Panc1 (cell line): ENCODE results near the gene LRP1B. TPM values are rescaled to one million over a fixed set of nuclear protein-coding genes. Genes with fewer than 3 reads are reported as not detected.

Source experiments
- ATAC-seq: fragments of 200-7000 bp; cut with Tn5 transposase; 2 replicates; pipeline ENCODE4 v1.9.1; 2020; ENCODE audit warnings: mild to moderate bottlenecking, moderate library complexity
- BruUV-seq: library from RNA; stranded (reverse); fragments of 400-500 nt; replicated peaks from 2 replicates; lab custom pipeline; 2021; lab: Mats Ljungman, UMichigan
- CTCF ChIA-PET: fragments of 300-600 bp; sonication (Branson Sonifier 250); formaldehyde crosslinking; loops from one replicate; lab custom pipeline; 2022; ENCODE audit warnings: antibody characterized with exemption; lab: Charles Lee
- POLR2A ChIA-PET: fragments of 300-600 bp; sonication (Branson Sonifier 250); formaldehyde crosslinking; loops from one replicate; lab custom pipeline; 2022; ENCODE audit warnings: antibody characterized with exemption; lab: Charles Lee
- DNase-seq: peaks from one replicate; pipeline ENCODE4 v3.0.0-alpha.2; 2010; ENCODE audit warnings: low read depth, low spot score
- H3K27ac ChIP-seq: 2 replicates; pipeline ENCODE4 v1.5.1; 2011; ENCODE audit warnings: mild to moderate bottlenecking, low read length, inconsistent platforms
- H3K27me3 ChIP-seq: fragments of 200-500 bp; sonication (Bioruptor generic); 2 replicates; pipeline ENCODE4 v1.6.0; 2014; ENCODE audit warnings: low read length, inconsistent platforms; ENCODE audit not compliant: control insufficient read depth, insufficient read depth
- H3K36me3 ChIP-seq: fragments of 200-500 bp; sonication (Bioruptor generic); 2 replicates; pipeline ENCODE4 v1.5.1; 2014; ENCODE audit warnings: inconsistent platforms, mild to moderate bottlenecking, low read length, moderate library complexity; ENCODE audit not compliant: control insufficient read depth, insufficient read depth
- H3K4me1 ChIP-seq: 2 replicates; pipeline ENCODE4 v1.5.1; 2011; ENCODE audit warnings: inconsistent platforms, mild to moderate bottlenecking, low read length, moderate library complexity; ENCODE audit not compliant: control insufficient read depth, insufficient read depth
- H3K4me3 ChIP-seq, 2 experiments: 2 replicates each; pipeline ENCODE4 v1.5.1; 2011 to 2012; ENCODE audit warnings: low read depth in 2 of 2, low read length in 2 of 2, mild to moderate bottlenecking in 2 of 2, inconsistent platforms in 1 of 2, moderate library complexity in 1 of 2
- H3K9me3 ChIP-seq: fragments of 200-500 bp; sonication (Bioruptor generic); 2 replicates; pipeline ENCODE4 v1.5.1; 2014; ENCODE audit warnings: low read depth, mild to moderate bottlenecking, inconsistent platforms, low read length, moderate library complexity; ENCODE audit not compliant: control insufficient read depth, insufficient read depth
- CTCF ChIP-seq: fragments of 450-650 bp; IDR thresholded peaks from 2 replicates; pipeline ENCODE4 v1.5.1; 2017; ENCODE audit warnings: mild to moderate bottlenecking
- POLR2AphosphoS5 ChIP-seq: IDR thresholded peaks from 2 replicates; pipeline ENCODE4 v1.6.1; 2012; ENCODE audit warnings: mild to moderate bottlenecking, low read depth, low read length, moderate library complexity
- SIN3A ChIP-seq: IDR thresholded peaks from 2 replicates; pipeline ENCODE4 v1.6.1; 2012; ENCODE audit warnings: low read depth, mild to moderate bottlenecking, low read length, moderate library complexity, borderline replicate concordance; ENCODE audit not compliant: insufficient read depth
- TCF7L2 ChIP-seq: IDR thresholded peaks from 2 replicates; pipeline ENCODE4 v1.6.1; 2011; ENCODE audit warnings: mild to moderate bottlenecking, low read depth, low read length, inconsistent platforms
- in situ Hi-C: cut with HindIII; loops from 2 replicates; pipeline ENCODE4 v1.10.0; 2016; ENCODE audit warnings: low sequenced_read_pairs, low pct_unique_long_range_greater_than_20kb
- intact Hi-C: fragments of 100-400 bp; cut with micrococcal nuclease; formaldehyde crosslinking; loops from one replicate; pipeline ENCODE4 v1.10.0; 2022; ENCODE audit not compliant: unreplicated experiment
- total RNA-seq: library from RNA; stranded (reverse); gene quantifications from one replicate; pipeline ENCODE4 v1.2.1, GENCODE V29; 2021; ENCODE audit not compliant: unreplicated experiment
- TF ChIP-seq, protein P1 (sequence below), 2 experiments: IDR thresholded peaks; 2 replicates each; pipeline ENCODE4 v1.6.1; 2011 to 2012; ENCODE audit warnings: low read depth in 2 of 2, control low read depth in 1 of 2, low read length in 1 of 2, mild to moderate bottlenecking in 1 of 2, moderate library complexity in 1 of 2; ENCODE audit not compliant: insufficient read depth in 1 of 2

The LRP1B gene
- total RNA-seq, 1 experiment from 2014 or later, result 0.54 TPM

DNA sequence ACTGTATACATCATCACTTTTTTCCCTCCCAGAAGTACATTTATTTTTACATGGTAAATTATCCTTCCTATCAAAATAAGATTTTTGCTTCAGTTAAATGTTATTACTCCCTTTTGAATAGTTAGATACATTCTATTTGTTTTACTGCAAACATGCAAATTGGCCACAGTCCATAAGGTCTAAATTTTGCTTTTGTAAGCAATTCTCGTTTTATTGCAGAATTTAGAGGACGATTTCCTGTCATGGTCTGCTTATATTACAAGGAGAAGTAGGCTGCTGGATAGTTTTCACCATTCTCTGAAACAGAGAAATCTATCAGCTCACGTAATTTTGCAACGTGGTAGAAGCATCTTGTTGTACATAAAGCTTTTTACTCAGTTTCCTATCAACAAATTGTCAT lies 1632.5 kb downstream of the LRP1B start:
- no peak for DNase-seq
- no peak for TF ChIP-seq SIN3A
- no peak for TF ChIP-seq CTCF
- no peak for TF ChIP-seq TCF7L2
- TF ChIP-seq, protein P1, sequence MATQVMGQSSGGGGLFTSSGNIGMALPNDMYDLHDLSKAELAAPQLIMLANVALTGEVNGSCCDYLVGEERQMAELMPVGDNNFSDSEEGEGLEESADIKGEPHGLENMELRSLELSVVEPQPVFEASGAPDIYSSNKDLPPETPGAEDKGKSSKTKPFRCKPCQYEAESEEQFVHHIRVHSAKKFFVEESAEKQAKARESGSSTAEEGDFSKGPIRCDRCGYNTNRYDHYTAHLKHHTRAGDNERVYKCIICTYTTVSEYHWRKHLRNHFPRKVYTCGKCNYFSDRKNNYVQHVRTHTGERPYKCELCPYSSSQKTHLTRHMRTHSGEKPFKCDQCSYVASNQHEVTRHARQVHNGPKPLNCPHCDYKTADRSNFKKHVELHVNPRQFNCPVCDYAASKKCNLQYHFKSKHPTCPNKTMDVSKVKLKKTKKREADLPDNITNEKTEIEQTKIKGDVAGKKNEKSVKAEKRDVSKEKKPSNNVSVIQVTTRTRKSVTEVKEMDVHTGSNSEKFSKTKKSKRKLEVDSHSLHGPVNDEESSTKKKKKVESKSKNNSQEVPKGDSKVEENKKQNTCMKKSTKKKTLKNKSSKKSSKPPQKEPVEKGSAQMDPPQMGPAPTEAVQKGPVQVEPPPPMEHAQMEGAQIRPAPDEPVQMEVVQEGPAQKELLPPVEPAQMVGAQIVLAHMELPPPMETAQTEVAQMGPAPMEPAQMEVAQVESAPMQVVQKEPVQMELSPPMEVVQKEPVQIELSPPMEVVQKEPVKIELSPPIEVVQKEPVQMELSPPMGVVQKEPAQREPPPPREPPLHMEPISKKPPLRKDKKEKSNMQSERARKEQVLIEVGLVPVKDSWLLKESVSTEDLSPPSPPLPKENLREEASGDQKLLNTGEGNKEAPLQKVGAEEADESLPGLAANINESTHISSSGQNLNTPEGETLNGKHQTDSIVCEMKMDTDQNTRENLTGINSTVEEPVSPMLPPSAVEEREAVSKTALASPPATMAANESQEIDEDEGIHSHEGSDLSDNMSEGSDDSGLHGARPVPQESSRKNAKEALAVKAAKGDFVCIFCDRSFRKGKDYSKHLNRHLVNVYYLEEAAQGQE (IDR thresholded peaks at IDR 0.05; ENCODE audit: insufficient read depth in 1 of 2, low read depth in 2 of 2, low read length in 1 of 2), result no peak
- TF ChIP-seq POLR2AphosphoS5, result no peak
- CTCF ChIA-PET, result no interaction called here

GRCh38 chr2:140496714-140497113 lies 1634.1 kb downstream of the LRP1B start:
- ChIA-PET POLR2A (no interaction called here), CTCF (interaction anchor here (0.5 to 0.6 kb wide), 2 partner anchors 86 to 1650 kb away, joined by 4 to 5 read pairs; no protein-coding TSS in a partner anchor)
- Histone ChIP-seq H3K4me3 (no peak overlapping the region), H3K9me3 (no peaks in the 10 kb centered on the region), H3K27me3 (no peaks in the 10 kb centered on the region), H3K4me1 (no peaks in the 10 kb centered on the region), H3K36me3 (no peaks in the 10 kb centered on the region), H3K27ac (no peak overlapping the region)
- no peak for TF ChIP-seq TCF7L2
- no peak for TF ChIP-seq CTCF
- TF ChIP-seq, protein P1 (IDR thresholded peaks at IDR 0.05; ENCODE audit: insufficient read depth in 1 of 2, low read depth in 2 of 2, low read length in 1 of 2), result no peak
- TF ChIP-seq SIN3A, result no peak
- TF ChIP-seq POLR2AphosphoS5, result no peak
- intact Hi-C loops, result no loop called here
- BruUV-seq, result no TSS peak
- DNase-seq (no peak), ATAC-seq (no peak)
- in situ Hi-C loops, result no loop called here

More for the DNA sequence above, 1632.5 kb downstream of the LRP1B start:
- in situ Hi-C loops, result no loop called here
- POLR2A ChIA-PET, result no interaction called here
- no TSS peak for BruUV-seq
- H3K4me3 ChIP-seq, result no peak overlapping the region
- H3K9me3 ChIP-seq, result no peaks in the 10 kb centered on the region
- intact Hi-C loops, result no loop called here
- no peak for ATAC-seq
- no peaks in the 10 kb centered on the region for H3K4me1 ChIP-seq
- no peaks in the 10 kb centered on the region for H3K36me3 ChIP-seq
- H3K27me3 ChIP-seq, result no peaks in the 10 kb centered on the region
- no peak overlapping the region for H3K27ac ChIP-seq
